ENCODE measurements around the gene CHD6.

GRCh38 chr20:41619360-41620100, 1.4 kb upstream of the CHD6 start:
- TF ChIP-seq YY1 (IDR thresholded peaks at IDR 0.05; ENCODE audit: low read depth), result no peak
- no peak for TF ChIP-seq EP300 (IDR thresholded peaks at IDR 0.05; ENCODE audit: borderline replicate concordance)
- TF ChIP-seq MAX (IDR thresholded peaks at IDR 0.05), result no peak
- no peak for TF ChIP-seq RAD21 (IDR thresholded peaks at IDR 0.05; ENCODE audit: low read depth)
- no peak for TF ChIP-seq CEBPB (IDR thresholded peaks at IDR 0.05)
- no peak for TF ChIP-seq TAF1 (IDR thresholded peaks at IDR 0.05; ENCODE audit: low read depth)
- TF ChIP-seq CREB1 (IDR thresholded peaks at IDR 0.05; ENCODE audit: low read depth), result no peak

All from Ishikawa (cell line).